Kidney (tissue), 14 donors: ENCODE measurements around the gene ASB3. TPM values are rescaled to one million over a fixed set of nuclear protein-coding genes. Genes with fewer than 3 reads are reported as not detected.

Experiments used
- DNase-seq, 5 donors: peaks; one replicate each; pipeline ENCODE4 v3.0.0-alpha.2; 2013 to 2020
- FAIRE-seq: peaks from 2 replicates; lab custom pipeline; 2012; peaks lifted over from hg19 to GRCh38; lab: Jason Lieb, UNC
- H3K27ac ChIP-seq, 2 donors: one replicate each; pipeline ENCODE4 v1.7.0; 2013; ENCODE audit warnings: low read depth in 2 of 2, low read length in 2 of 2, inconsistent platforms in 1 of 2
- H3K27me3 ChIP-seq: one replicate; pipeline ENCODE4 v1.7.1; 2013; ENCODE audit warnings: low read length, inconsistent platforms; ENCODE audit not compliant: control insufficient read depth, insufficient read depth
- H3K36me3 ChIP-seq, 3 donors: one replicate each; pipeline versions ENCODE4 v1.7.0 to v1.7.1; 2013; ENCODE audit warnings: low read length in 3 of 3, control low read depth in 1 of 3, inconsistent platforms in 1 of 3; ENCODE audit not compliant: insufficient read depth in 3 of 3, control insufficient read depth in 2 of 3
- H3K4me1 ChIP-seq, 3 donors: one replicate each; pipeline versions ENCODE4 v1.7.0 to v1.7.1; 2013; ENCODE audit warnings: low read length in 3 of 3, inconsistent platforms in 1 of 3, low read depth in 1 of 3; ENCODE audit not compliant: control insufficient read depth in 2 of 3, insufficient read depth in 2 of 3
- H3K4me3 ChIP-seq, 3 donors: one replicate each; pipeline versions ENCODE4 v1.7.0 to v1.8.1; 2013; ENCODE audit warnings: low read length in 3 of 3, control low read depth in 1 of 3, inconsistent platforms in 1 of 3
- H3K9ac ChIP-seq, 3 donors: one replicate each; pipeline versions ENCODE4 v1.7.0 to v1.7.1; 2013; ENCODE audit warnings: low read length in 3 of 3, control low read depth in 1 of 3, inconsistent platforms in 1 of 3
- H3K9me3 ChIP-seq, 3 donors: one replicate each; pipeline versions ENCODE4 v1.7.0 to v1.7.1; 2013; ENCODE audit warnings: low read length in 3 of 3, control low read depth in 1 of 3, inconsistent platforms in 1 of 3; ENCODE audit not compliant: control insufficient read depth in 2 of 3, insufficient read depth in 1 of 3
- CTCF ChIP-seq: IDR thresholded peaks from 3 replicates; pipeline ENCODE4 v1.5.1; 2012; ENCODE audit warnings: mild to moderate bottlenecking, moderate library complexity, borderline replicate concordance; ENCODE audit not compliant: insufficient read depth; ENCODE audit errors: extremely low read depth
- intact Hi-C: fragments of 100-400 bp; cut with DNase I; formaldehyde crosslinking; loops from one replicate; pipeline ENCODE4 v1.11.1; 2022
- polyA plus RNA-seq: library from polyadenylated mRNA; stranded (reverse); fragments of 350-450 nt; fragmentation: Illumina TruSeq; extraction: RNeasy Lipid Tissue Mini Kit (QIAGEN cat#74804); gene quantifications from one replicate; pipeline ENCODE4 v1.2.3, GENCODE V29; 2014; ENCODE audit warnings: low read depth, low replicate concordance; ENCODE audit not compliant: insufficient read depth
- total RNA-seq: library from RNA; stranded (reverse); fragmentation: NEBNext Ultra II Directional; extraction: Animal tissue kit (Norgen Biotek cat#: 25700); gene quantifications from one replicate; pipeline ENCODE4 v1.2.1, GENCODE V29; 2021
- donor health status: control.
- donor health status: control.
- donor health status: control.
- donor health status: control.
- donor health status: control.
- donor health status: DM: yes; HTN: yes; CAD: no.
- donor health status: Normal renal cell carcinoma (clear cell type).

ASB3 gene
- total and polyA plus RNA-seq, 2 donors from 2014 or later: 8.0 to 20.1 TPM

- Histone ChIP-seq H3K36me3 (peaks cover 2 to 12% (median 11%) of the 10 kb centered on the region in 3 donors), H3K4me1 (no peaks in the 10 kb centered on the region), H3K4me3 (no peak overlapping the region), H3K27me3 (no peaks in the 10 kb centered on the region), H3K9ac (no peak overlapping the region), H3K27ac (no peak overlapping the region), H3K9me3 (peaks cover 0 to 5% (median 0%) of the 10 kb centered on the region in 3 donors)
- FAIRE-seq (no peak), DNase-seq (no peak)
- intact Hi-C loops: no loop called here
- TF ChIP-seq CTCF: no peak
Measured at GRCh38 chr2:53711271-53711780, 75.4 kb downstream of the ASB3 start.

GRCh38 chr2:53708988-53709387 lies 77.8 kb downstream of the ASB3 start:
- FAIRE-seq: no peak
- intact Hi-C loops: no loop called here
- Histone ChIP-seq H3K4me1 (no peaks in the 10 kb centered on the region), H3K36me3 (peaks cover 2 to 12% (median 11%) of the 10 kb centered on the region in 3 donors), H3K4me3 (no peak overlapping the region), H3K27ac (no peak overlapping the region), H3K9me3 (peaks cover 0 to 5% (median 0%) of the 10 kb centered on the region in 3 donors), H3K27me3 (no peaks in the 10 kb centered on the region), H3K9ac (no peak overlapping the region)
- DNase-seq: no peak
- TF ChIP-seq CTCF: no peak

- Histone ChIP-seq H3K4me3 (no peak overlapping the region), H3K9ac (no peak overlapping the region), H3K9me3 (no peaks in the 10 kb centered on the region), H3K27me3 (no peaks in the 10 kb centered on the region), H3K36me3 (peaks cover 0 to 10% (median 2%) of the 10 kb centered on the region in 3 donors), H3K27ac (no peak overlapping the region), H3K4me1 (no peaks in the 10 kb centered on the region)
- DNase-seq: no peak
- intact Hi-C loops: no loop called here
- FAIRE-seq: no peak
- TF ChIP-seq CTCF: no peak
Measured at GRCh38 chr2:53701221-53701620, 85.5 kb downstream of the ASB3 start.

- Histone ChIP-seq H3K27me3 (no peaks in the 10 kb centered on the region), H3K36me3 (peaks cover 0 to 10% (median 2%) of the 10 kb centered on the region in 3 donors), H3K4me3 (no peak overlapping the region), H3K9me3 (no peaks in the 10 kb centered on the region), H3K27ac (no peak overlapping the region), H3K4me1 (no peaks in the 10 kb centered on the region), H3K9ac (no peak overlapping the region)
- DNase-seq (no peak), FAIRE-seq (no peak)
- TF ChIP-seq CTCF: no peak
- intact Hi-C loops: no loop called here
Measured at GRCh38 chr2:53697686-53698085, 89.1 kb downstream of the ASB3 start.
